GM19238 (cell line): Measurements from ENCODE around the gene CACNB2.
"Not testable (repeated sequence)": the region's sequence is repeated elsewhere in the genome, so short reads cannot be mapped to it uniquely, and the experiment has no call there.

Source experiments
- DNase-seq: peaks from one replicate; pipeline ENCODE4 v3.0.0; 2011; ENCODE audit warnings: low spot score; ENCODE audit not compliant: insufficient read length

The CACNB2 gene

DNA sequence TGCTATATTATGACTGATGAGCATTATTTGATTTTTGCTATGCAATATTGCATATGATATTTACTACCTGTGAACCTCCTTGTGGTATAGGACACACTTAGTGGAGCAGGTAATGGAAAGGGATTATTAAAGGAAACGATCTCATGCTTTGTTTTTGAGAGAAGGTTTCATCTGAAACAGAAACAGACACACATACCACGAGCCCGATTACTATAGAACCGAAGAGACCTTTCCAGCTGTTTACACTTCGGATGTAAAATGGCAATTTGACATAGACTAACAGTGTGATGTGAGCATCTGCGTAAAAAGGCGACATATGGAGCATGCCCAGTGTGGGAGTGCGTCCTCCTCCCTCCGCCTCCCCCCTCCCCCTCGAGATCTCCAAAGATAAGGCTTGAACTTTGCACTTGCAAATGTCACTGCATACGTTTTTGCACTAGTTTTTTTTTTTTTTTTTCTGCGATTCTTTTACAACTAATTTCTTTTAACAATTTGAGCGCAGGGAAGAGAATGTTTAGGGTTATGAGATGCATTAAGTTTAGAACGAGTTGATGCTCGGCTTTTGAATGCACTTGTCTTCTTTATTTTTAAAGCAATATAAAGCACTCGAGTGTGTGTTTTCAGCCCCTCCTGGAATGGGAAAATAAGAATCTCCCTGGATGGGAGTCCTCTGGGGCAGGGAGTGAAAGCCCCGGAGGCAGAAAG, 260.1 kb downstream of the CACNB2 start:
- DNase-seq: no peak

GRCh38 chr10:18400906-18401245, 260.7 kb downstream of the CACNB2 start:
- DNase-seq: no peak

- no peak for DNase-seq
These were observed 261.4 kb downstream of the CACNB2 start for GRCh38 chr10:18401416-18402195.

GRCh38 chr10:18402853-18403252, 262.6 kb downstream of the CACNB2 start:
- DNase-seq: no peak

DNA sequence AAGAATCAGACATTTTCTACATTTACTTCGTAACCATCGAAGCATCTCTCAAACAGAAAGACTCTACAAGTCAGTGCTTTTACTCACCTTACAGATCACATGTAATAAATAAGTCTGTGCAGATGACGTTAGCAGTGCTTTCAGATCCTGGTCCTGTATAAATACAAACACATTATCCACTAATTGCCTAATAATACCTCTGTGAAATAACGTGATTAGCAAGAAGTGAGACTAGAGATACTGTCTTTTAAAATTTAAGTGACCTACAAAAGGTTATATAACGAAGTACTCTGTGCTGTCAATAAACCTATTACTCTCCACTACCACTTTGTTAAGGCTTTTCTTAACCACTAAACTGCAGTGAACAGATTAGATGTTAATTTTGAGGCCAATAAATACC, 264.3 kb downstream of the CACNB2 start:
- no peak for DNase-seq

DNA sequence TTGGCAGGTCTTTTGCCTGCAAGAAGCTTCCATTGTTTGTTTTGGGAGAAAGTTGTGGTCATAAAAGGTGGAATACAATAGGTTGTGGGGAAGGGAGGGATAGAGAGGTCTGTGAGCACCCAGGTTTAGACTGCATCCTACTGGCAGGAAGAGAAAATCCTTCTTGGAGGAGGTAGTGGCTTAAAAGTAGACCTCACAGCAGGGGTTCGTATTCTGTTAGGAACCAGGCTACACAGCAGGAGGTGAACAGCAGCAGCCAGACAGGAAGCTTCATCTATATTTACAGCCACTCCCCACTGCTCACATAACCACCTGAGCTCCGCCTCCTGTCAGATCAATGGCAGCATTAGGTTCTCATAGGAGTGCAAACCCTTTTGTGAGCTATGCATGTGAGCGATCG, 265.9 kb downstream of the CACNB2 start:
- DNase-seq: no peak

DNA sequence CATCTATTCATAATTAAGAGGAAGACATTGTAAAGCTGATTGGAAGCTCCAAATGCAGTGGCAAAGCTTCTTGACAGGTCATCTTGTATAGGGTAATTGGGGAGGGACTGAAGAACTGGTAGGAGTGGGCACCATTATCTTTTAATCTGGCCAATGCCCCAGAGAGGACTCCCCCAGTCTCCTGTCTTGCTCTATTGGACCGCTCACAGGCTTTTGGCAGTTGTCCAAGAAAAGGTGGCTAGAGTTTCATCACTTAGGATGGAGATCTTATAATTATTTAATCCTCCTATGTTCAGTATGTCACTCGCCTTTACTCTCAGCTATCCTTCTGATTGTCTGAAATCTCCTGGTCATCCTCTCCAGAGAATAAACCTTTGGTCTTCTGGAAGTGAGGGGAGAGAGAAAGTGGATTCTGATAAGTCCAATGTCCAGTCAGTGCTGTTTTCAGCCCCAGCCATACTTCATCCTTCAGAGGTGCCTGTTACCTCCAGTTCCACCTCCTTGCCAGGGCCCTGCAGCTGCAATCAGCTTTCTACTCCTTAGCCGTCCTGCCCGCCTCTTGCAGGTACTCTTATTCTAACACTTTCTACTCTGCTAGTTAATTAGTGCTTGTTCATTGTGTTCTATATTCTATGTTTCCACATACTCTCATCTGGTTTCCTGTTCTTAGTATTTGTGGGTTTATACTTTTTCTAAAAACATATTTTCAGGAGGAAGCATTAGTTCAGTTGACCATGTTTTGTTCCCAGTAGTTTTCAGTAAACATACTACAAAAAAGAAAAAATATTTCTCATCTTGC, 269.6 kb downstream of the CACNB2 start:
- no peak for DNase-seq

DNA sequence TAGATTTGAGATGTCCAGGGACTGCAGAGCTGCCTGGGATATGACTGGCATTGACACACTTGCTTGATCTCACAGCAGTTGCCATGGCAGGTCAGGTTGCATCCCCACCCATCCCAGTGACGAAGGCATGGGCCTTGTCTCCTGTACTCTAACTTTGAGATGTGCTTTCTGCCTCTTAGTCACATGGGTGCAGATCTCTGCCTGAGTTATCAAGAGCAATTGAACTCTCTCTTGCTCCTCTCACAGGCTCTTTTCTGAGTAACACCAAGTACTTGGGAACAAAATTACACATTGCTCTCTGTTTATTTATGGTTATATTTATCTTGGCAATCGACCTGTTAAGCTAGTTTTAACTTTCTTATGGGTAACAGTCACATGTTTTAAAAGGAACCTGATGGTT, 273.8 kb downstream of the CACNB2 start:
- no peak for DNase-seq

DNA sequence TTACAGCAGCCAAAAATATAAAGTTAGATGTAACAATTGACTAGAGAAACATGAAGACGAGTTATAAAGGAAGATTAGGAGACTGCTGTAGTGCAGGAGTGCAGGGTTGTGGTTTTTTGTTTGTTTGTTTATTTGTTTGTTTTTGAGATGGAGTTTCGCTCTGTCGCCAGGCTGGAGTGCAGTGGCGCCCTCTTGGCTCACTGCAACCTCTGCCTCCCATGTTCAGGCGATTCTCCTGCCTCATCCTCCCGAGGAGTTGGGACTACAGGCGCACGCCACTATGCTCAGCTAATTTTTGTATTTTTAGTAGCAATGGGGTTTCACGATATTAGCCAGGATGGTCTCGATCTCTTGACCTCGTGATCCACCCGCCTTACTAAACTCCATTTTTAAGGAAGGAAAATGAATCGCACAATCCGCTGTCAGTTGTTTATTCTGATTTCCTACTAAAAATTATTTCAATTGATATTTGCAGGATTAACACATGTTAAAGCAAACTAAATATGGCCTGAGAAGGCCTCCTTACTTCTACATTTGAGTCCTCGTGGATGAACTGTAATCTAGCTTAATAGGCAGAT, 277.8 kb downstream of the CACNB2 start:
- no peak for DNase-seq

- no peak for DNase-seq
These were observed 278.5 kb downstream of the CACNB2 start for GRCh38 chr10:18418541-18419215.

GRCh38 chr10:18419945-18420344, 279.7 kb downstream of the CACNB2 start:
- no peak for DNase-seq

DNA sequence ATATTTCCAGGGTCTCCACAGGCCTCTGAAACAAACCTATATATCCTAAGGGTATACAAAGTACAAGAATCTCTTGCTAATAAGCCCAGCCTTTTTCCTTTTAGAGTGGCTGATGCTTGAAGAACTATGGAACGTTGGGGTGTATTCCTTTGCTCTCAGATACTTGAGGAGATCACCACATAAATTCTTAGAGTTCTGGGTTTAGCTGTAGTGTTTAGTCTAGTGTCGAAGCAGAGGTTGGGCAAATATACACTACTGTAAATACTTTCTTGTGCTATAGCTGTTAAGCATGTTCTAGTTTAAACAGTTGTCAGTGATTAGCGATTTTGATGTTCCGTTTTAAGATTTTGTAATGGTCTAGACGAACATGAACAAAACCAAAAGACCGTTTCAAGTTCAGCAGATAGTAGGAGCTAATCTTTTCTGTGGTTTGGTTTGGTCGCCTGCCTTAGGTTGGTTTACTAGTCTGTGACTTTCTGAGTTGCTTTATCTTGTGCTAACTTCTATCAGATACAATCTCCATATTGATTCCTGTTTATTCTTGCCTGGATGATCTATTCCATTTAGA, 281.6 kb downstream of the CACNB2 start:
- DNase-seq: no peak

- DNase-seq: no peak
These were observed 282.9 kb downstream of the CACNB2 start for GRCh38 chr10:18423058-18423637.

DNA sequence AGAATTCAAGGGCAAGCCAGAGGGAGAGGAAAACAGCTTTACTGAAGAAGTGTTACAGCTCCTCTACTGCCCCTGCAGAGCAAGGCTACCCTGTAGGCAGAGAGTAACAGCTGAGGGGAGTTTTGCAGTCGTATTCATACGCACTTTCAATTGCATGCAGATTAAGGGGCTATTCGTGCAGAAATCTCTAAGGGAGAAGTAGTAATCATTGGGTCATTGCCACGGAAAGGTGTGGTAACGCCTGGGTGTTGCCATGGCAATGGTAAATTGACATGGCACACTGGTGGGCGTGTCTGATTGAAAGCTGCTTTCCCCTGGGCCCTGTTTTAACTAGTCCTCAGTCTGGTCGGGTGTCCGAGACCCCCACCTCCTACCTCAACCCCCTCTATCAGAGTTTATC, 284.0 kb downstream of the CACNB2 start:
- DNase-seq: no peak

GRCh38 chr10:18429335-18429734, 289.1 kb downstream of the CACNB2 start:
- no peak for DNase-seq

DNA sequence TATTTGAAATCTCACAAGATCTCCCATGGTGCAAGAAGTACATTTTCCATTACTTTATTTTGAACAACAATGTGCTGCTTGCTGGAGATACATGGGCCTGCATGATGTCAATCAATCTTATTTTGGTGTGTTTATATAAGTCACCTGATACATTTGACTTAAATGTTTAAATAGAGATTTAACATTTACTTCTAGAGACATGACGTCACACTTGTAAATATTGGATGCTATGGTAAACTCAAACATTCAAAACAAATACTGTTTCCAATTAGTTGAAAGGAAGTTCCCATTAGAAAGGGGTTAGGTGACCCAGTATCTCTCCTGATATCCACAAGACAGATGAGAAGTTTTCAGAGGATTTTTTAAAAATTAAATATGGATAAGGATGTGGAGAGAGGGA, 296.7 kb downstream of the CACNB2 start:
- DNase-seq: no peak

DNA sequence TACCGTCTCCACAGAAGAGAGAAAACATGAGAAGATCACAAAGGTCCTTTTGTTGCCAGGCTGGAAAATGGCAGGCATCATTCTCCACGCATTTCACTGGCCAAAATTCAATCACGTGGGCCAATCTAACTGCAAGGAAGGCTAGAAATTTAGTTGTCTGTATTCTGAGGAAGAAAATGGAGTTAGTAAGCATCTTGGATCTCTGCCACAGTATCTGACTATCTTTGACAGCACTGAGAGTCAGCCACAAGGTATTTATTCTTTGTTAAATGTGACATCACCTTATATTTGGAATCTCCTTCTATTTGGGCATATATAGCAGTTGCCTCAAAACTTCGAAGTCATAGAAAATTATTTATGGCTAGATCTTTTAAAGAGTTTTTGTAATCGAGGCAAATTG, 297.3 kb downstream of the CACNB2 start:
- no peak for DNase-seq

DNA sequence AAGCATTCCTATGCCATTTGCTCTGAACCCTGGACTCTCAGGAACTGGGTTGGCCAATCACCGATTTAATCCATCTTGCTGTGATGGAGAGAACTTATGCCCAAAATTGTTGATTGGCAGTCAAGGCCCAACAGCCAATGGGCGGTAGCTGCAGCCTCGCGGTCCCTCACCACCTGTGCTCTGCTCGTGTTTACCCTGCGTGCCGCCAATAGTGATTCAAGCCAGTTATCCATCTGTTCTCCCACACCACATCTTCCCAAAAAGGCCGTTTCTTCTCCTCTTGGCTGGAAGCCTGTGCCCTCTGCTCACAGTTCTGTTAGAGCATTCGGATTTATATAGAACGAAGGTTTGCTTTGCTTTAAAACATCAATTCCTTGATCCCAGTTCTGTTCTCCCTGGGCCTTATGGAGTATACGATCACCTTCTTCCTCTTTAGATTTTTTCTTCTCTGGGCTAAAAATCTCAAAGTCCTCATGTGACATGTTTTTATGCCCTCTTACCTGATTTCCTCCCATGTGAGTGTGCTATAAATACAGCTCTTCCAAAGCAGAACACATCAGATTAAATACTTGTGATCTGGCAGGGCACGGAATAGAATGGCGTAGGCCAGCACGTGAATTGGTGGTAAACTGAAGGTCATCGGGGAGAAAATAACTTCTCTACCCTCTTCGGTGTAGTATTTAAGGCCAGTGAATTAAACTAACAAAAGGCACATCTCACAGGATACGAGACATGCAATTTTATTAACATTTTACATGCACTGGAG, 298.3 kb downstream of the CACNB2 start:
- no peak for DNase-seq

GRCh38 chr10:18439601-18440000, 299.4 kb downstream of the CACNB2 start:
- no peak for DNase-seq

GRCh38 chr10:18445635-18446034, 305.4 kb downstream of the CACNB2 start:
- not testable (repeated sequence) for DNase-seq
